IPS-NIHi11 (cell line): ENCODE data around the gene CDHR3.
"Not testable (repeated sequence)": the region's sequence is repeated elsewhere in the genome, so short reads cannot be mapped to it uniquely, and the experiment has no call there.

Source experiments
- DNase-seq: peaks from one replicate; pipeline ENCODE4 v3.0.0; 2012; ENCODE audit warnings: mixed read lengths, low spot score

Gene CDHR3

GRCh38 chr7:106001196-106001595, 38.1 kb downstream of the CDHR3 start:
- no peak for DNase-seq

GRCh38 chr7:106001886-106002285, 38.8 kb downstream of the CDHR3 start:
- no peak for DNase-seq

- no peak for DNase-seq
Measured at GRCh38 chr7:106003525-106004064, 40.5 kb downstream of the CDHR3 start.

GRCh38 chr7:106006906-106007305, 43.8 kb downstream of the CDHR3 start:
- no peak for DNase-seq

GRCh38 chr7:106007796-106008195, 44.7 kb downstream of the CDHR3 start:
- DNase-seq = not testable (repeated sequence)

- peak; percentile 97 for DNase-seq
Measured at GRCh38 chr7:106009503-106010226, 46.6 kb downstream of the CDHR3 start.

GRCh38 chr7:106010331-106010730, 47.3 kb downstream of the CDHR3 start:
- no peak for DNase-seq

GRCh38 chr7:106010866-106011265, 47.8 kb downstream of the CDHR3 start:
- DNase-seq = no peak

GRCh38 chr7:106012184-106012583, 49.1 kb downstream of the CDHR3 start:
- DNase-seq = no peak

GRCh38 chr7:106012935-106013439, 49.9 kb downstream of the CDHR3 start:
- no peak for DNase-seq

GRCh38 chr7:106015381-106016218, 52.5 kb downstream of the CDHR3 start:
- no peak for DNase-seq

GRCh38 chr7:106016331-106016730, 53.3 kb downstream of the CDHR3 start:
- no peak for DNase-seq

GRCh38 chr7:106017657-106018056, 54.6 kb downstream of the CDHR3 start:
- no peak for DNase-seq

GRCh38 chr7:106018566-106019469, 55.8 kb downstream of the CDHR3 start:
- no peak for DNase-seq

- DNase-seq = no peak
Measured at GRCh38 chr7:106019470-106019820, 56.4 kb downstream of the CDHR3 start.

- DNase-seq = peak; percentile 46
Measured at GRCh38 chr7:106021151-106022067, 58.3 kb downstream of the CDHR3 start.

GRCh38 chr7:106022193-106022821, 59.2 kb downstream of the CDHR3 start:
- no peak for DNase-seq

- no peak for DNase-seq
Measured at GRCh38 chr7:106023369-106024322, 60.6 kb downstream of the CDHR3 start.

- DNase-seq = no peak
Measured at GRCh38 chr7:106026101-106026500, 63.0 kb downstream of the CDHR3 start.
